Stimulated activated CD4-positive, alpha-beta T cell treated with anti-CD3 and anti-CD28 coated beads, Interleukin-4, amount 100 ng/mL, for 48 hours (primary cell): ENCODE results near the gene DLL3.

Experiments
- DNase-seq, 2 donors: peaks; one replicate each; pipeline ENCODE4 v3.0.0-alpha.2; 2020; ENCODE audit warnings: low read depth in 2 of 2

DLL3 gene

DNA sequence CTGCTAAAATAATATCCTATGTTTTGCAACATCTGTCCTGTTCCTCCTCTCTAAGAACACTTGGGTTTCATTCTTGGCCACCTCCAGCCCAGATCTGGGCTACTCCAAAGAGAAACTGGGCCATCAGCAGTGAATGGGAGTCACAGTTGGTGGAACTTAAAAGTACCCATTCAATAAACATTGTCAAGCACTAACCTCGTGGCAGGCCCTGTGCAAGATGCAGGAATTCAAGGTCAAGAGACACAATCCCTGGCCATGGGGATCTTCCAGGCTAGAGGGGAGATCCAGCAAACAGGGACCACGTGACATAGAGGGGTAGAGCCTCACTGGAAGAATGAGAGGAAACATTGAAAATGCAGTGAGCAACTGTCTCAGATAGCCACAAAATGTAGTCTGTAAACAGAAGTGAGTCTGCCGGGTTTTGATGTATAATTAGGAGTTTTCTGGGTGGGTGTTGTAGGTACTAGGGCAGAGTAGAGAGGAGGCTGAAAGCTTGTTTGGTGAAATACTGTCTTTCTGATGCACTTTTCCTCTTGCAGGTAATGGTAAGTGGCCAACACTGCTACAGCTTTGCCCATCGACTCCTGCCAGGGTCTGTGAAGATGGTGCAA is 56.1 kb downstream of the DLL3 start:
- no peak for DNase-seq

DNA sequence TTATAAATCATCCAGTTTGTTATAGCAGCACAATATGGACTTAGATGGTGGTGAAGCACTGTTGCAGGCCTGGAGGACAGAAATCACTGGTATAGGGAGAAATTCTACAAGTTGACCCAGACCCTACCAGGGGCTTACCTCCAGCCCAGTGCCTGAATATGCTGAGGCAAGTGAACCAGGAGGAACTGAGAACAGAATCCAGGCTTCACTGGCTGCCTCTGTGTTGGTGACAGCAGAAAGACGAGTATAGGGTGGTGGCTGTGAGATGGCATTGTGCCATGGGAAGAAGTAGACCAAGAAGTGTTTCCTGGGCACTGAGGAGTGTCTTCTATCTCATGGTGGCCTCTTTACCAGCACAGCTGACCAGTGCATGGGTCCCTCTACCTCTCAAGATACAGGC is 57.1 kb downstream of the DLL3 start:
- DNase-seq, result no peak
